Cortex of kidney (tissue), 1 donor: ENCODE data around the gene SAFB2.
"Not testable (repeated sequence)": the region's sequence is repeated elsewhere in the genome, so short reads cannot be mapped to it uniquely, and the experiment has no call there.

Experiments used
- DNase-seq: peaks from one replicate; lab custom pipeline; 2025; lab: John Stamatoyannopoulos, UW

The SAFB2 gene

DNA sequence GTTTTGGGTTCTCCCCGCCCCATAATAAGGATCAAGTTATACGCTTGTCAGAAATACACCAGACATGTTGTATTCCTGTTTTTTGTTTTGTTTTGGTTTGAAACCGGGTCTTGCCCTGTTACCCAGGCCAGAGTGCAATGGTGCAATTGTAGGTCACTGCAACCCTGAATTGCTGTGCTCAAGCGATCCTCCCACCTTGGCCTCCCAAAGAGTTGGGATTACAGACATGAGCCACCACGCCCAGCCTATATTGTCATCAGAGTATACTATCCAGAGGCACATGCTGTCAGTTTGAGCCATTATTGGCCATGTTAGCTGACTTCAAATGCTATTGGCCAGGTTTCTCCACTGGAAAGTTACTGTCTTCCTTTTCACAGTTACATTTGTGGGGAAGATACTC is 10.1 kb upstream of the SAFB2 start:
- no peak for DNase-seq

DNA sequence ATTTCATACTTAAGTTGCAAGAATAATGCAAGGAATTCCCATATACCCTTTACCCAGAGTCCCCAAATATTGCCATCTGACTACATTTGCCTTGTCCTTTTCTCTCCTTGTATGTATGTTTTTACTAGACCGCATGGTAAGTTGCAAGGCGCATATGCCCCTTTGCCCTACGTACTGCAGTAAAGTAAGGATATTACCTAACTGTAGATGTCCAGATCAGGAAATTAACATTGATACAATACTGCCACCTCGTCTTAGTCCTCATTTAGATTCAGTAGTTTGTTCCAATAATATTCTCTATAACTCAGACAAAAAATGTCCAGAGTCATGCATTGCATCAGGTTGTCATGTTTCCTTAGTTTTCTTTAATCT is 9.7 kb upstream of the SAFB2 start:
- DNase-seq, result no peak

DNA sequence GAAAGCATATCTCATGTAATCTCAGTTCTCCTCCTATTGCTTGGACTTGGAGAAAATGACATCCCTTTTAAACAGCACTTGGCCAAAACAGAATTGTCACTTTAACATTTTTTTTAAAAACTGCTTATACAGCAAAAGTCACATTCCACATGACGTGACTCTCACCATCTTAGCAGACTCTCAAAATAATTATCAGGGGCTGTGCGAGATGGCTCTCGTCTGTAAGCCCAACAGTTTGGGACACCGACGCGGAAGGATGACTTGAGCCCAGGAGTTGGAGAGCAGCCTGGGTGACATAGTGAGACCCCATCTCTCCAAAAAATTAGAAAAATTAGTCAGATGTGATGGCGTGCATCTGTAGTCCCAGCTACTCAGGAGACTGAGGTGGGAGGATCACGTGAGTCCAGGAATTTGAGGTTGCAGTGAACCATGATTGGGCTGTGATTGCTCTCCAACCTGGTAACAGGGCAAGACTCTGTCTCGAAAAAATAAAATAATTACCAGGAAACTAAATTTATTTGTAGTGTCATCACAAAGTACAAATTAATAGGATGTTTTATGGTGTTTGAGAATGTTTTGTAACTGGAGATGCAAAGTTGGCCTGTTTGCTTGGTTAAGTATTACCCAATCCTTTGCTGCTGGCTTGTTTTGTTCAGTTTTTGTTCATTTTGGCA is 9.1 kb upstream of the SAFB2 start:
- no peak for DNase-seq

DNA sequence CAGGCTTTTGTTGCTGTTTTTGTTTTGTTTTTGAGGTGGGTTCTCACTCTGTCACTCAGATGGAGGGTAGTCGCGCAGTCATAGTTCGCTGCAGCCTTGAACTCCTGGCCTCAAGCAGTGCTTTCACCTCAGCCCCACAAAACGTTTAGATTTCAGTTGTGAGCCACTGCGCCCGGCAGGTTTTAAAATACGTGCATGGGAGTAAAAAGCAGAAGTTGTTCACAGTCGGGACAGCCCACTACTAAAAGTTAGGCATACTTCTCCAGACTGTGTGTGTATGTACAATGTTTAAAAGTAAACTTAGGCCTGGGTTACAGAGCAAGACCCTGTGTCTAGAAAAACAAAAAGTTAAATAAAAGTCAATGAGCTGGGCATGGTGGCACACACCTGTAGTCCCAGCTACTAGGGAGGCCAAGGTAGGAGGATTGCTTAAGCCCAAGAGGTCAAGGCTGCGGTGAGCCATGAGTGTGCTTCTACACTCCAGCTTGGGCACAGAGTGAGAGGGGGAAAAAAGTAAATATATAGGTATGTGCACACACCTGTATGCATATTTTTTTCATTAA is 6.4 kb upstream of the SAFB2 start:
- no peak for DNase-seq

DNA sequence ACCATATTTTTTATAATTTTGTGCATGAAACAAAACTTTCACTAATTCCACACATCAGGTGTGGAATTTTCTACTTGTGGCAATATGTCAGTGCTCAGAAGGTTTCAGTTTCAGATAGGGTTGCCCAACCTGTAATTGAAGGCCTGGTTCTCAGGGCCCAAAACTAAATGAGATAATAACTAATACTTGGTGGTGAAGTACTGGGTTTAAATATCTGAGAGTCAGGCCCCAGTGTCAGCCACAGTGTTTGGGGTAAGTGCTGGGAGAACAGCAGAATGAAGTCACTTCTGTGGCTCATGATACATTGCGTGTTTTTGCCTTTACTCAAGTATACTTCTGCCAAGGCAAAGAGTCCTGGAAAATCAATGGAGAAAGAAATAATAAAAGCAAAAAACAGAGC is 5.9 kb upstream of the SAFB2 start:
- DNase-seq, result no peak

DNA sequence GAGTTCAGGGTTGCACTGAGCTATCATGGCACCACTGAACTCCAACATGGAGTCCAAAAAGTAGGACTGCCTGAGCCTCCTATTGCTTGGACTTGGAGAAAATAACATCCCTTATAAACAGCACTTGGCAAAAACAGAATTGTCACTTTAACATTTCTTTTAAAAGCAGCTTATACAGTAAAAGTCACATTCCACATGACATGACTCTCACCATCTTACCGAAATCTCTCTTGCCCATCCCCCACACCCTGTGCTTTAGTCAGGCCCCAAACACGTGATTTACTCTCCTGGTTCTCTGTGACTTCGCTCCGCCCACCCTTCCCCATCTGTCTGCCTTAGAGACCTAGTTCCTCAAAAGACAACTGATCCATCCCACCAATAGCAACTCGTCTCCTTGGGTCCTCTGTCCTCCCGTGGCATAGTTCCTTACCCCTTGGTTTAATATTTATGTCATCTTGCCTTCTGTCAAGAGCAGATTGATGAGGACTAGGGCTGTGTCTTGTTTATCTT is 4.9 kb upstream of the SAFB2 start:
- DNase-seq, result no peak

DNA sequence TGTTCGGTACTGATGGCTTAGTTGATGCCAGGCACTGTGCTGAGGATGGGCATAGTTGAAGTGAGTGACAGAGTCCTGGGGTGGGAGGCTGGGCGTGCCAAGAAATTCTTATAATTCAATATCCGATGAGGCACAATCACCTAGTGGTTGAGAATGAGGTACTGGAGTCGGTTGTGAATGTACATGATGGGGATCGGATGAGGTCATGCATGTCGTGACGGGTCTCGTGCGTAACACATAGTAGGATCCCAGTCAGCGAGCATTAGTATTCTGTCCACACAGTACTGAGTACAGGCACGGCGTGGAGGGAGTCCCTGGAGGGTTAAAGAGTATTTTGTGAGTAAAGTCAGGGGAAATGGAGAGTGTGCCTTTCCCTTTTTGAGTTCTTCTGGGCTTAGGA is 3.1 kb upstream of the SAFB2 start:
- no peak for DNase-seq

DNA sequence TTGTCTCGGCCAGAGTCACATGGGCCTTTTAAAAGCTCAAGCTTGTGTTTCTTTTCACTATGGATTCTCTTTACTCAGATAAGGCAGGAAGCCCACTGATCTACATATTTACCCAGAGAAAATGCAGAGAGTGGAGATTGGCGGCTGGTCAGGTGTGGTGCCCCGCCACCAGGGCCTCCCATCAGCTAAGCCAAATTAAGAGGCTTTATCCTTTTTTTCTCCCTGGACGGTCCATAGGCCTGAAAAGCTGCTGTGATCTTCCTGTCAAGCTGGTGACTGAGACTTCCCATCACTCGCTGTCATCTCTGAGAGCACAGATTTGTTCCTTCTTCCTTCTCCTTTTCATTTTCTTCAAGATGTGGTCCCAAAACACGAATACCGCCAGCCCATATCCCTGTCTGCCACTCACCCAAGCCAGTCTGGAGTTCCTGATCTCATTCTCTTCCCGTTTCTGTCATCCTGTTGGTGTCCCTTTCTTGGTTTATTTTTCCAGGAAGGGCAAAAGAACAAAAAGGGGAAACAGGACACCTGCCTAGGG is 2.2 kb upstream of the SAFB2 start:
- no peak for DNase-seq

DNA sequence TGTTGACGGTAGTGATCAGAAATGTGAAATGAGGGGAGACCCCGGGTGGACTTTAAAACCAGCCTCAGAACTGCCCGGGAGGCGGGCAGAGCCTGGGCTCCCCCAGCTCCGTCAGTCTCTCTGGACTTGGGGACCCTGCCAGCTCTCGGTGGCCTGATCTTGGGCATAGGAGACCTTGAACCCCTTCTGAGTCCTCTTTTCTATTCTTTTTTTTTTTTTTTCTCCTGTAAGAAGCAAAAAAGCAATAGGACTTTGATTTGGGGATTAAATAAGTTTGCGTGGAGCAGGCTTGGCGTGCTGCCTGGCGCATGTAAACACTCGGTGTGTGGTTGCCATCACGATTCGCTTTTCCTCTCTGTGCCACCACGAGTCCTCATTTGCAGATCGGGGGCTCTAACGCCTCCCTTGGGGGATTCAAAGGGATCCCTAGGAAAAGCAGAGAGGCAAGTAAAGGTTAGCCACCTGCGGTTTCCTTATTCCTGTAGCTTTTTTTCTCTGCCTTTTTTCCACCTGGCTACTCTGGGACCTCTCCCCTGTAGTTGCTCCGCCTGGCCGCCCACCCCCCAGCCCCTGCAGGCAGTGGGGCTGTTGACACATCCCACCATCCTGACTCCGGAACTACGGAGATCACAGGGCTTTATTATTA is 1.6 kb upstream of the SAFB2 start:
- no peak for DNase-seq

DNA sequence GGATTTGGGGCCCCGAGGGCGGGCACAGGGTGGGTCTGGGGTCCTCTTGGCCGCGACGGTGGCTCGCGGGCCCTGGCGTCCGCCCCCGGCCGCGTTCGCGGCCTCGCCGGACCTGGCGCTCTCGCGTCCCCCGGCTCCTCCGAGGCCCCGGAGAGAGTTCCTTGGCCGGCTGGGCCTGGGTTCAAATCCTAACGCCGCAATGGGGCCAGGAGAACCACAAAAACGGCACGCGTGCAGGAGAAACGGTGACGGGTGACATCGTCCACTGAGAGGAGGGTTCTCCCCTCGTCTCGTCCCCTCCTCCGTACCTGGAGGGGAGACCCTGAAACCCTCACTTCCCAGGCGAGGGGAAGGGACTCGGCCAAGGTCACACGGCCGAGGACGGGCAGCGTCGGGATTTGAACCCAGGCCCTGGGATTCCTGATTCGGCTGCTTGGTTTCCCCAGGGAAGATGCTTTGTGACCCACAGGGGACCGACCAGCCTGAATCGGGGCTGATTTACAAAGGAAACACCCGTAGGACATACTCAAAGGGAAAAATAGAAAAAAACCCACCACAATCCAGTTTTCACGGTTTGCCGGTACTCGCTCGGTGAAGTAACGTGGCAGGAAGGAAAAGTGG is 931 bp upstream of the SAFB2 start:
- DNase-seq, result no peak

DNA sequence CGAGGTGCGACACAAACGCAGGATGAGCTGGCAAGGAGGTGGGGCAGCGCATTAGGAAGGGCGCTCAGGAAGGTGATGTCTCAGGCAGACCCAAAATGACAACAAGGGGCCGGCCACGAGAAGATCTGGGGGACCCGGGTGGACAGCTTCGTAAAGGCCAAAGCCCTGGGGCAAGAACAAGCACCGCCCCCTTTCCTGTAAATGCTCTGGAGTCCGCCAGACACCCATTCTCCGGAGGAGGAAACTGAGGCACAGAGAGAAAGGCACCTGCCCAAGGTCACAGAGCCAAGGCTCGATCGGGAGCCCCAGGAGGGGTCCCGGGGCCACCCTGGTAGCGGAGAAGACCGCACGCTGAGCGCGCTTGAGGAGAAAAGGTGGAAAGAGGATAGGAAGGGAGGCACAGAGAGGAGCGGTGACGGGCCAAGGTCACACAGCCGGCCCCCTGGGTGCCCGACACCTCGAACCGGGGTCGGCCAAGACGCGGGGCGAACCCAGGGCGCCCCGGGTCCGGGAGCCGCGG is 571 bp downstream of the SAFB2 start:
- DNase-seq, result no peak

DNA sequence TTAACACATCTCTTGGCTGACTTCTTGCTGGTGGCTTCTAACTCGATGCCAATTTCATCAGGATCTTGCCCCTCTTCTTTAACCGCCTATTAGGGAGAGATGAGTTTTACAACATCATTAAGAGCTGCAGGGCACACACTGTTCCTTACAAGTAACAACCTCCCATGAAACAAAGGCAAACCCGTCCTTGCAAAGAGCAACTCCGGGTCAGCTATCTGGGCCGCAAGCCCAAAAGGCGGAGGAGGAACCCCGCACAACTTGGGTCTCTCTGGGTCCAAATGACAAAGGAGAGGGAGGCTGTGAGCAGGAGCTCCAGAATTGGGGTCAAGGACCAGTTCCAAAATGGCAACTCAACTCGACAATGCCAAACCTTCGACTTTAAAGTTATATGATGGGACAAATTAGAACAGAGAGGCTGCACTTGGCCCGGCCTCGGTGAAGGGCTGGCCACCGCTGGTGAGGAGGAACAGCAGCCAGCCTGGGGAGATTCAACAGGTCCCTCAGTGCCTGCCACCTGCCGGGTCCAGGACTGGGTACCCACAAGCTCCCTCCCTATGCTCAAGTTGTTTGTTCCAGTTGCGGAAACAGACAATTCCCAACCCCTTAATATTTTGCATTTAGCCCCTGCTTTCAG is 1.1 kb downstream of the SAFB2 start:
- no peak for DNase-seq

DNA sequence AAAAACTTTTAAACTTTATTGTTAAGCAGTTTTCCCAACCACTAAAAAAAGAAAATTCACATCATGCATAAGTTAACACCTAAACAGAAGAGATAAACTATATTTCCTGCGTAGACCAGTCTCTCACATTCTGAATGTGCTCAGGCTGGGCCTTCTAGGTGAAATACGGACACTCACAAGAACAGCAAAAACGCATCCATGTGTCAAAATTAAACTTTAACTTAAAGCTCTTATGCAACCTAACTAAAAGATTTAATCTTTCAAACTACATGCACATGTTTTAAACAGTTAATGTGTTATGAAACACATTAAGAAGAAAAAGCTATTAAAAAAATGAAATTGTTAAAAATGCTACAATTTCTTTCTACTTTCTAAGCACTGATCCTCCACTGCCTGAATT is 2.6 kb downstream of the SAFB2 start:
- no peak for DNase-seq

DNA sequence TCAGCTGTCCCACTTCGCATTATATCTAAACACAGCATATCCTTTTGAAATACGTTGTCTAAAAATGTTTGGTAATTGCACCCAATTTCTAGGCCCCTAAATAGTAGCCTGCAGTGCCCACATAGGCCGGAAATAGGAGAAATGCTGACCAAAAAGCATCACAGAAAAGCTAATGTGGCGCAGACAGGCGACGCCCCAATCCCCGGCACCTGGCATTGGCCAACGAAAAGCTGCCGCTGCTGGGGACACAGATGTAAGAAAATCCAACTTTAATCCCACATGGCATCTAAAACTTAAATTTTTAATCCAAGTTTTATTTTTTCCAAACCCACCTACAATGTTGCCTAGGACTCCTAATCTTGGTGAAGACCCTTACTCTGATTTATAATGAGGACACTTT is 4.0 kb downstream of the SAFB2 start:
- DNase-seq, result no peak

DNA sequence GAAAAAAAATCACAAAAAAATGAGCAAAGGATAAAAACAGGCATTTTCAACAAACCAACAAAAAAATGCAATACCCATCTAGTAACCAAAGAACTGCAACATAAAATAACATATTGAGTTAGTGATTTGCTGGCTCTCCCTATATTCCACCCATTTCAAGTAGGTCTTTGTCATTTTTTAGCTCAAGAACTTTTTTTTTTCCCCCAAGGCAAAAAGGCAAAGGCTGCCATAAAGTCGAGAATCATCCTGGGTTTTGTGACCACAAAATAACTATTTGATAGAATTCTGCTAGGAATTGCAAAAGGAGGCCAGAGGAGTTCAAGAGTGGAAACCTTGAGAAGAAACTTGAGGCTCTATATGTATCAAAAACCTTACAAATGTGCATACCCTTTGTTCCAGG is 5.5 kb downstream of the SAFB2 start:
- no peak for DNase-seq

DNA sequence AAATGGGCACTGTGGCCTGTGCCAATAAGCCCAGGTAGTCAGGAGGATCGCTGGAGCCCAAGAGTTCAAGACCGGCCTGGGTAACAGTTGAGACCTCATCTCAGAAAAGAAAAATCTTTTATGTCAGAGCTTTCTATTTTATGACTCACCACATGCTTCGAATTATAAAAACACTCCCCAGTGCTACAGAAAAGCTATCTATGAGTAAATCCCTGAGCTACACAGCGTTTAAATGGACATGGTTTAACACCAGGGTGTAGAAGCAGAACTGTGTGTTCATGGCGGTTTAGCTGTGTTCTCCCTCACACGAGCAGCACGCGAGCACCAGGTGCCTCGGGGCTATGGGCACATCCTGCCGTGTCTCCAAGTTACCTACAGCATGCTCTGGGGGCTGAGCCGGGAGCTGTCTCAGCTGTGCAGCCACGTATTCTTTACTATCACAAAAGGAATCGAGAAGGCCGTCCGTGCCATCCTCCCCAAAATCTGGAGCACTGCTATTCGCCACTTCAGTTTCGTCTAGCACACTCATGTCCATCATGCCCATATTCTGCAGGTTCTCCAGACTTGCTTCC is 6.7 kb downstream of the SAFB2 start:
- no peak for DNase-seq

DNA sequence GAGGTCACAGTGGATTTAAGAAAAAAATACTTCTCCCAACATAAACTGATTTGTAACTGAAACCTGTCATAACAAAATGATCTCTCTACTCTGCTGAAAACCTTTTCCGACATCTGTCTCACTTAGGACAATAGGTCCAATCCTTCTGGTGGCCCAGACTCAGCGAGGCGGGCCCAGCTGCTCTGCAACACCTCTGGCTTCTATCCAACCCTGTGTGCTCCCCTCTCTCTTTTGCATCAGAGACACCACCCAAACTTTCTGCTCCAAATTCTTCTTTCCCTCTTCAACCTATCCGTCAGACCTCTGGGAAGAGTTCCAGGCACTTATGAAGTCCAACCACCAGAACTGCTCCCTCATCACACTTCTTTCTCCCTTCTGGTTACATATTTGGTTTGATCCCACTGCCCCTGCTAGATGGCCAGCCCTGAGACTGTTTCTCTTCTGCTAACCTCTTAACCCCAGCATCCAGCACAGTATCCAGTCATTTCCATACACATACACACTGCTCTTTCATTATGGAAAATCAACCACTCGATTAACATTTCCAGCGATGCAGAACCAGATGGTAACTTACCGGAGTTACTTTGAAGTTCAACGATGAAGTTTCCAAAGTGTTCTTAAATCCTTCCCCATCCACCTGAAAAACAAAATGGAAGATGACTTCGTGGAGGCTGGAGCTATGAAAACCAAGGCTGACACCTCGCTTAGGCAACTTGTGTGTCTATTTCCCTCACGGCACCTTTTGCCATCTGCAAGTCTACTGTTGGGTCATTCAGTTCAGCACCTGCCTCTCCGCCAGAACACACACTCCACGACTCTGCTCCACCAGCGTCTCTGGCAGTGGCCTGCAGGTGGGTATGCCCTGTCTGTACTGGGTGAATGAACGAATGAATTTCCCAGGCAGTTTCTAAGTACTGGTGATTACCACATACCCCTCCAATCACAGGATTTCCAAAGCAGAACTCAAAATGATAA is 9.4 kb downstream of the SAFB2 start:
- DNase-seq, result no peak

DNA sequence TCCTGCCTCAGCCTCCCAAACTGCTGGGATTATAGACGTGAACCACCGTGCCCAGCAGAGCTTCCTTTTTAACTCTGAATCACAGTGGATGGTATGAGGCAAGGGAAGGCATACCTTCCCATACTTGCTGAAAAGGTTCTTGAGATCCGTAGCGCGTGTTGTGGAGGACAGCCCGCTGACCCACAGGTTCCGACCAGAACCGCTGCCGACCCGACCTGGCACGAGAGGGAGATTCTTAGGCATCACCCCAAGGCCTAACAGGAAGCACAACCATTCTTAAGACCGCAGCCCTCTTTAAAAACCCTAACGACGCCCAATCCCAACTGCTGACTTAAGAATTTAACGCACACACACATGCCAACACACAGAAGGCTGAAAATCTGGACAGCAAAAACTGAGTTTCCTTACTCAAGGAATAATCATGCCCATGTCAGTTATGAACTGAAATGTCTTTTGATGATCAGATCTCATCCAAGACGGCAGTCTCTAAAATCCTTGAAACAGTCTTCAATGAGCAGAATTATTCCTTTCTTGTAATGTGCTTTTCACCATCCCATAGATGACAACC is 12.6 kb downstream of the SAFB2 start:
- DNase-seq, result no peak

DNA sequence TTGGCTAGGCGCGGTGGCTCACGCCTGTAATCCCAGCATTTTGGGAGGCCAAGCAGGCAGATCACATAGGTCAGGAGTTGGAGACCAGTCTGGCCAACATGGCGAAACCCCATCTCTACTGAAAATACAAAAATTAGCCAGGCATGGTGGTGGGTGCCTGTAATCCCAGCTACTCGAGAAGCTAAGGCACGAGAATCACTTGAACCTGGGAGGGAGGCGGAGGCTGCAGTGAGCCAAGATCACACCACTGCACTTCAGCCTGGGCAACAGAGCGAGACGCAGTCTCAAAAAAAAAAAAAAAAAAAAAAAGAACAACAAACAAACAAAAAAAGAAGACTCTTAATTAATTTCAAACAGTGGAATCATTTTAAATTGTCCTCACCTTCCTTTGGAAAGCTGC is 13.8 kb downstream of the SAFB2 start:
- not testable (repeated sequence) for DNase-seq

DNA sequence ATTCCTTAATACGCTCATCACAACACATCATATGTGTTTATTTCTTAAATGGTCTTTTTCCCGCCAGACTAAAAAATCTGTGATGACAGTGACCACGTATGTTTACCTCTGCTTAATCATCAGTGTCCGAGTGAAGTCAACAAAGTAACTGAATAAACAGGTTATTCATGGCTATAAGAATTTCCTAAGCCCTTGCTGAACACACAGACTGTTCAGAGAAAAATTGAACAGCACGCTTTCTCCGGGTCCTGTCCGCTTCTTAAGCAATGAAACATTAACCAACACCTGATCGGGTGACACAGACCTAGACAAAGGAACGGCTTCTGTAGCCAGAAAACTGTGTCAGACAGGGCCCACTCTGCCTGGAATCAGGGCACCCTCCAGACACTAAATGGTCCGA is 14.3 kb downstream of the SAFB2 start:
- no peak for DNase-seq
